Measurements from ENCODE around the gene NIPSNAP2.

GRCh38 chr7:55977831-55978230 is 13.4 kb downstream of the NIPSNAP2 start:
- TF ChIP-seq BHLHE40 (IDR thresholded peaks at IDR 0.05; ENCODE audit: borderline replicate concordance), result no peak
- TF ChIP-seq SUZ12 (IDR thresholded peaks at IDR 0.05), result no peak
- TF ChIP-seq ZNF384 (IDR thresholded peaks at IDR 0.05), result no peak
- no peak for TF ChIP-seq TARDBP (IDR thresholded peaks at IDR 0.05)
- no peak for TF ChIP-seq L3MBTL2 (conservative IDR thresholded peaks at IDR 0.05)
- no peak for TF ChIP-seq FOXM1 (IDR thresholded peaks at IDR 0.05; ENCODE audit: borderline replicate concordance)
- TF ChIP-seq FOXA1 (IDR thresholded peaks at IDR 0.05), result no peak
- TF ChIP-seq CTBP1 (IDR thresholded peaks at IDR 0.05; ENCODE audit: borderline replicate concordance), result no peak
- no peak for TF ChIP-seq ARNT (IDR thresholded peaks at IDR 0.05)
